NCI-H748 (cell line): ENCODE results near the gene MED16.
A peak's percentile ranks its signal among the peaks of the same experiment; 100 is the strongest.

Source experiments
- DNase-seq: peaks from one replicate; lab custom pipeline; 2025; ENCODE audit not compliant: unreplicated experiment; lab: John Stamatoyannopoulos, UW

MED16 gene

GRCh38 chr19:911197-912033 is 18.4 kb upstream of the MED16 start:
- DNase-seq = no peak

- DNase-seq = no peak
Observed at GRCh38 chr19:907183-907853, 14.3 kb upstream of the MED16 start.

- DNase-seq = no peak
Observed at GRCh38 chr19:906480-906879, 13.5 kb upstream of the MED16 start.

- no peak for DNase-seq
Observed at GRCh38 chr19:904545-904944, 11.6 kb upstream of the MED16 start.

- peak; percentile 22 for DNase-seq
Observed at GRCh38 chr19:903266-903797, 10.3 kb upstream of the MED16 start.

- DNase-seq = no peak
Observed at GRCh38 chr19:902446-903226, 9.6 kb upstream of the MED16 start.

GRCh38 chr19:902093-902370 is 9.0 kb upstream of the MED16 start:
- no peak for DNase-seq

GRCh38 chr19:901216-902092 is 8.5 kb upstream of the MED16 start:
- no peak for DNase-seq

- peak; percentile 39 for DNase-seq
Observed at GRCh38 chr19:900302-901111, 7.5 kb upstream of the MED16 start.

- DNase-seq = no peak
Observed at GRCh38 chr19:900043-900301, 7.0 kb upstream of the MED16 start.

- no peak for DNase-seq
Observed at GRCh38 chr19:899336-900042, 6.5 kb upstream of the MED16 start.

- peak; percentile 88 for DNase-seq
Observed at GRCh38 chr19:898663-899062, 5.7 kb upstream of the MED16 start.

GRCh38 chr19:897442-898039 is 4.6 kb upstream of the MED16 start:
- no peak for DNase-seq

- no peak for DNase-seq
Observed at GRCh38 chr19:896999-897398, 4.0 kb upstream of the MED16 start.

GRCh38 chr19:896434-896833 is 3.4 kb upstream of the MED16 start:
- no peak for DNase-seq

GRCh38 chr19:892243-892893 is 619 bp downstream of the MED16 start:
- DNase-seq = no peak

- DNase-seq = peak; percentile 34
Observed at GRCh38 chr19:891421-892200, 1.4 kb downstream of the MED16 start.

- no peak for DNase-seq
Observed at GRCh38 chr19:890831-891230, 2.2 kb downstream of the MED16 start.
